ENCODE measurements around the gene ACER2.
A peak's percentile ranks its signal among the peaks of the same experiment; 100 is the strongest.

- TF ChIP-seq EZH2 (IDR thresholded peaks at IDR 0.05; ENCODE audit: borderline replicate concordance, low read length): no peak
- peak; percentile 90 for TF ChIP-seq CTCF (IDR thresholded peaks at IDR 0.05; ENCODE audit: low read length)
These were observed 48.3 kb downstream of the ACER2 start for GRCh38 chr9:19456996-19457692.
